Fibroblast of skin of scalp (primary cell): ENCODE data around the gene TBL3.

Source experiments
- DNase-seq: peaks from one replicate; pipeline ENCODE4 v3.0.0-alpha.2; 2013

The TBL3 gene

GRCh38 chr16:1982991-1983543 lies 11.2 kb downstream of the TBL3 start:
- DNase-seq: no peak

- peak; percentile 94 for DNase-seq
These were observed 11.9 kb downstream of the TBL3 start, which contains the start of gene GFER for GRCh38 chr16:1983544-1984346. Gene GFER, plus strand, starts transcription at chr16:1984193. Its CDS starts 26 bp downstream, at chr16:1984219.

DNA sequence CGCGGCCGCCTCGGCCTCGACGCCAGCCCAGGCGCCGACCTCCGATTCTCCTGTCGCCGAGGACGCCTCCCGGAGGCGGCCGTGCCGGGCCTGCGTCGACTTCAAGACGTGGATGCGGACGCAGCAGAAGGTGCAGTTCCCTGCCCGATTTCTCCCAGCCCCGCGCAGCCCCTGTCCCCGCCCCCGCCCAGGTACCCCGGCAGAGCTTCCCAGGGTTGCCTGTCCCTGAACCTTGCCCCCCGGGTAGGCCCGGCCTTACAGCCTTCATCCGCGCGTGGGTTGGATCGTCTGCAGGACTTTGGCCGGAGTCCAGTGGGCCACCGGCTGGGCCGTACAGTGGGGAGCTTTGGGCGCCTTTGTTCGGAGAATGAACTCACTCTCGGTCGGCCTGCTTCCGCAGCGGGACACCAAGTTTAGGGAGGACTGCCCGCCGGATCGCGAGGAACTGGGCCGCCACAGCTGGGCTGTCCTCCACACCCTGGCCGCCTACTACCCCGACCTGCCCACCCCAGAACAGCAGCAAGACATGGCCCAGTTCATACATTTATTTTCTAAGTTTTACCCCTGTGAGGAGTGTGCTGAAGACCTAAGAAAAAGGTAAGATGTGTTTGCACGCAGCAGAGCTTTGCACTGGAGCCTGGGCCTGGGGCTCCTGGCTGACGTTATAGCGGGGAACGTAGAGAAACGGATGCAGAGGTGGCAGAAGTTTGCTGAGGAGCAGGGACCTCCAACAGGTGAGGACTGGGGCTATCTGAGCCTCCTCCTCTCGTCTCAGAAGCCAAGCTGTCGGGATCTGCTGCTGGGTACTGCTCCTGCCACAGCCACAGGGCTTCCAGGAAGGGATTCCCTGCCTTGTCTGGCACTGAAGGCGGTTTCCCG lies 12.7 kb downstream of the TBL3 start:
- DNase-seq: no peak

GRCh38 chr16:1985466-1986150 lies 13.8 kb downstream of the TBL3 start:
- DNase-seq: no peak

DNA sequence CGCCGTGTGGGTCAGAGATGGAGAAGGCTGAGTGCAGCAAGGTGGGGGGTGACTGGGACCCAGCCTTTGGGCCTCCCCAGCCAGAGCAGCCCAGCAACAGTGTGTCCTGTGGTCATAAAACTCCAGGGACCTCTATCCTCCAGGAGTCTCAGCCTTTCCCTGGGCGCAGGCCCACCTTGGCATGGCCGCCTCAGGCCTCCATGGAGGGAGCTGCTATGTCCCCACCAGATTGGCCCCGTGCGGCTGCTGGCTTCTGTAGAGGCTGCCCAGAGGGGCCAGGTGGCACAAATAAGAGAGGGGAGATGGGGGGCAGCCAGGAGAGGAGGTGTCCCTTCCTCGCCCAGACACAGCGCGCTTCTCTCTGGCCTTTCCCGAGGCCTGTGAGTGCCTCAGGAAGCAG lies 15.3 kb downstream of the TBL3 start:
- no peak for DNase-seq

DNA sequence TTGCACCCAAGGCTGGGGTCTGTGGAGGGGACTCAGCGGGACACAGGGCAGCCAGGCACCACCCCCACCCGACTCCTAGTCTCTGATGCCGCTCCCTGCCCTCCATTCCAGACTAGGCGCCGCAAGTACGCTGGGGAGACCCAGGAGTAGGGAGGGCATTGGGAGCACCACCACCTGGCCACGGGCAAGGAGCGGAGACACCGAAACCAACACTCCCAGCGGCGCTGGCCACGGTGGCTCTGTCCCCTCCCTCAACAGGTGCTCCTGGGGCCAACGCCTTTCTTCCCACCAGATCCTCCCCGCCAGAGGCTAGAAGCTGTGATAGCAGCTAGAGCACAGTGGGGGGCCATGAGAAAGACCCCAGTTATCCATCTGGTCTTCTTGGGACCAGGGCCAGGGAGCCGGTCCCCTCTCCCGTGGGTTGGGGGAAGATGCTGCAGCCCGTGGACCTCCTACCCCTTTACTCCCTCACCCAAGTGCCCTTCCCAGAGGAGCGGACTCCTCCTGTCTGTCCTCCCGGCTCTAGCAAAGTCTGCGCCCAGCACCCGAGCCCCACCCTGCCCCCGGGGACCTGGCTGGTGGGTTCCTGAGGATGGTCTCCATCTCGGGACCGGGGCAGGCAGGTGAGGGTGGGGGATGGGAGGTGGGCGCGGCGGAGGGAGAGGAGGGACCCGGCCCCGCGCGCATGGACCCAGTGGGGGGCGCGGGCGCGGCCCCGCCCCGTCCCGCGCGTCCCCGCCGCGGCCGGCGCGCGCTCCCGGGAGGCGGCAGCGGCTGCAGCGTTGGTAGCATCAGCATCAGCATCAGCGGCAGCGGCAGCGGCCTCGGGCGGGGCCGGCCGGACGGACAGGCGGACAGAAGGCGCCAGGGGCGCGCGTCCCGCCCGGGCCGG lies 17.6 kb downstream of the TBL3 start, which contains the start of gene SYNGR3:
TSS of gene SYNGR3 (plus strand) at position 762 of the 892 bp plus-strand sequence. CDS start 133 bp downstream, outside the sequence.
- DNase-seq: no peak

- no peak for DNase-seq
These were observed 18.2 kb downstream of the TBL3 start for GRCh38 chr16:1990101-1990350.

GRCh38 chr16:1990351-1991134 lies 18.7 kb downstream of the TBL3 start:
- no peak for DNase-seq

DNA sequence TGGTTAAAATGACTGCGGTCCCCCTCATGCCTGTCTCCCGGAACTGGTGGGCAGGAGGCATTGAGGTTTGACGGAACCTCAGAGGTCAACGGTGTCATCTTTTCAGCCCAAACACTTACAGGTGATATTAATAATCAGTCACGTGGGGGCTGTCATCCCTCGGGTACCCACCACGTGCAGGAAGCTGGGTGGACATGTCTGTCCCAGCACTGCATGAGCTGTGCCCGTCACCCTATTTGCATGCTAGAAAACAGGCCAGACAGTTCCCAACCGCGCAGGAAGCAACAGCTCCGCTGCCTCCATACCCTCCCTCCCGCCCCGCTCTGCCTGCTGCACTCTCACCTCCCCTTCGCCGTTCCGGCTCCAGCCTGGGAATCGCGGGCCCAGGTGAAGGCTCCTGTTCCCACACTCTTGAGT lies 19.3 kb downstream of the TBL3 start:
- no peak for DNase-seq

DNA sequence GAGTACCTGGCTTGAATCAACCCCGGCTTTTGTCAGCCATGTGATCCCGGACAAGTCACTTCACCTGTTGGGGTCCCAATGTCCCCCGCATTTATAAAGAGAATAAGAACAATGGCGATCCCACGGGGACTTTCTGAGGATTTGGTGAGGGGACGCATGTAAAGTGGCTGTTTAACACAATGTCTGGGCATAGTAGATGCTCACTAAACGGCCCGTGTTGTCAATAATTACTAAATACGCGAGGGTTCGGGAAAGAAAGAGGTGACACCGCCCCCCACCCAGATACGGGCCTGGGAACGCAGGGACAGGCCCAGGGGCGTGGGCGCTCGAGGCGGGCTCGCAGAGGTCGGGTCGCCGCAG lies 19.7 kb downstream of the TBL3 start:
- no peak for DNase-seq

GRCh38 chr16:1991948-1992703 lies 20.3 kb downstream of the TBL3 start:
- peak; percentile 94 for DNase-seq

- DNase-seq: no peak
These were observed 21.0 kb downstream of the TBL3 start for GRCh38 chr16:1992704-1993317.

DNA sequence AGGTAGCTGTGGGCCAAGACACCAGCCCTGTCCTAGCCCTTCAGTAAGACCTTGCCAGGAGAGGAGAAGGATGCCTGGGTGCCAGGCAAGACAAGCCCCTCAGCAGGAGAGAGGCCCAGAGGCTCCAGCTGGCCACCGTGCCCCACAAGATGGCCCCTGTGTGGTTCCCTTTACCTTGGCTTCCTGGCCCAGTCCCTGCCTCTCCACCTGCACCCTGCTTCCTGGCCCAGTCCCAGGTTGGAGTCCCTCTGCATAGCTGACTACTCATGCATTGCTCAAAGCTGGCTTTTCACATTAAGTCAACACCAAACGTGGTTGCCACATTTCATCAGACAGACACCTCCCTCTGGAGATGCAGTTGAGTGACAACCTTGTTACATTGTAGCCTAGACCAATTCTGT lies 21.9 kb downstream of the TBL3 start:
- DNase-seq: peak; percentile 20

DNA sequence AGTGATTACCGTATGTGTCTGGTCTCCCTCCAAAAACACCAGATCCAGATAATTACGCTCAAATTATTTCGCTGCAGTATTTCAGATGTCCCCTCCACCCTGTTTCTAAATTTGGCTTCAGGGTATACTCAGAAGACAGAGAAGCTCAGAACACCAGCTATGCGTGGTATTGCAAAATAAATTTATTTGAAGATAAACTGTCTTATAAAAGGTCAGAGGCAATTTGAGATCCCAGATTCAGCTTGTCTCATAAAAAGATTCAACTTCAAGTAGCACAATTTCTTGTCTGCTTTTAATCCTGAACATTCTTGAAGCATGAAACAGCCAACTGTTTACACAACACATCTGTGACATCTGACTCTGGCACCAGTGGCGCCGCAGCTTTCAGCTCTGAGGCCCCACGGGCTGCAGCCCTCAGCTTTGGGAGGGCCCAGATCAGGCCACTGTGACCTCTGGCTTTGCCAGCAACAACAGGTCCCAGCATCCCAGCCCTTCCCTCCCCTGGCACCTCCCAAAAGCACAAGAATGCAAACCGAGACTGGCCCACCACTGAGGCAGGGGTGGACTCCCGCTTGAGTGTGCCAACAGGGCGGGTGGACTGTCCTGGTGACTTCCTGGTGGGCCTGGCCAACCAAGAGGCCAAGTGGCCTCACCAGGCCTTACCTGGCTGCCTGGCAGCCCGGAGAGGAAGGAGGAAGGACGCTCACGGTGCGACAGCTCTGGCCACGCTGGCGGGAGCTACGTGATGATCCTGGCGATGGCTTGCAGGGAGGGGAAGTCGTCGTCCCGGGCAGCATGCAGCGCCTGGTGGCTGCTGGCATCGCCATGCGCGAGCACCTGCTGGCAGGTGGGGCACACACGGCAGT lies 25.9 kb downstream of the TBL3 start:
- DNase-seq: no peak

DNA sequence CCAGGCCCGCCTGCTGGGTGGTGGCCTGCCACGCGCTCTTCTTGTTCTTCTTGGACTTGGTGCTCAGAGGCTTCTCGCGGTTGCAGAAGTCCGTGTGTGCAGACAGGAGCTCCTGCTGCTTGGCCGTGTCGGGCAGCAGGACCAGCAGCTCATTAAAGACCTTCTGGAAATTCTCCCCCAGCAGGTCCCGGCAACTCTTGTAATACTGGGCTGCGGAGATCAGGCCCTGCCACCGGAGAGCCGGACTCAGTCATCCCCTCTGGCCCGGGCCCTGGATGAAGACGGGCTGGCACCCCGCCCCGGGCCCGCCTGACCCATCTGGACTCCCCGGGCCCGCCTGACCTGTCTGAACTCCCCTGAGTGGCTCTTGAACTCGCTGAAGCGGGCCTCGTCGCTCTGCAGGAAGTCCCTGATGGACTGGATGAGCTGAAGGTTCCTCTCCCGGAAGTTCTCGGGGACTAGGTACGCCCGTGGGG lies 26.5 kb downstream of the TBL3 start:
- DNase-seq: no peak

DNA sequence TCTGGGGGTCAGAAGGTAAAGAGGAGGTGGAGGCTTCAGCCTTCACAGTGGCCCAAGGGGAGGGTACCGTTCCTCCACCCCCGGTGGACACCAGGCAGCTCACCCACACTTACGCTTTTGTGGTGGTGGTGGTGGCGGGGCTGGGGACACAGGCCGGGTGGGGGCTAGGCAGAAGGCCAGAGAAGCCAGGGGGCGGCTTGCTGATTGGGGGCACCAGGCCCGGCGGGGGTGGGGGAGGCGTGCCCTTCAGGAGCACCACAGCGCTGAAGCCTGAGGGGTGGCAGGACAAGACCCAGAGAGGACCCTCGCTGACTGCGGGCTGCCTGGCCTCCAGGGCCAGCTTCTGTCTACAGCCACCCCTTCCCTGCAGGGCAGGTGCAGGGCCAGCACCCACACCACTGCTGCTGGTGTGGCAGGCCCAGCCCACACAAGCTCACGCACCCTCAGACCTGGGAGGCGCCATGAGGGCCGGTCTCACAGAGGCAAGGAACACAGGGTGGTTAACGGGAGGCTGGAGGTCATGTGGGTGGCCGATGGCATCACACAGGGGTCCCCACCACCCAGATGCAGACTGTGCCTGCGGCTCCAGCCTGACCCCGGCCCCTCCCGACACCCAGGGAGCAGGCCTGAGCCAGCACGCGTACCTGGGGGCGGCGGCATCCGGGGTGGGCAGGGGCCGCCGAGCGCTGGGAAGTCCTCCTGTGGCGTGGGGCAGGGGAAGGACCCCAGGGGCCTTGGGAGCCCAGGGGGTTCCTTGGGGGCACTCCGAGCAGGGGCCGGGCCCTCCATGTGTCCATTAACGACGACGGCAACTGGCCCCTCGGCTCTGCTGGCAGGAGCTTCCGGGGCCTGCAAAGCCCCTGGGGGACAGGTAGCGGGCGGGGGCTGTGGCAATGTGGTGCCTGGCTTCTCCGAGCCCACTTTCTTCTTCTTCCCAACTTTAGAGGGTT lies 27.3 kb downstream of the TBL3 start:
- DNase-seq: no peak

DNA sequence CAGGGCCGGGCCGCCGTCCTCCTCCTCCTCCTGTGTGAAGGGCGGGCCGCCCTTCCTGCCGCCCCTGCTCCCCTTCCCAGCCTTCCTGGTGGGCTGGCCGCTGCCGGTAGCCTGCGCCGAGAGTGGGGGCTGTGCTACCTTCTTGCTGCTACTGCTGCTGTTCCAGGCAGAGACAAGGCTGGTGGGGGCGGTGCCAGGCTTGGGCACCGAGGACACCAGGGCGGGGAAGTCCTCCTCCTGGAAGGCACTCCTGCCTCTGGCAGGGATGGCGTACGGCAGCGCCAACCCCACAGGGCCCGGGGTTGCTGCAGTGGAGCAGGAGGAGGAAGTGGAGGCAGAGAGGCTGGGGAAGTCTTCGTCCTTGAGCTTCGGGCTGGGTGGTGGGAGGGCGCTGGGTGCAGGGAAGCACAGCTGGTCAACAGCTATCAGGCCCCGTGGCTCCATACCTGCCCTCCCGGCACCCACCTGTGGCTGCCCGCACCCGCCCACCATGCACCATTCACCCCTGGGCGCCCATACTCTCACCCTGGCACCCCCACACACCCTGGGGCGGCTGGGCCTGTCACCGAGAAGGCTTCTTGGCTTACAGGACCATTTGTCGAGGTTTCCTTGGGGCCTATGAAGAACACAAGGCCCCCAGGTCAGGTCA lies 28.1 kb downstream of the TBL3 start:
- DNase-seq: no peak
